B cell (primary cell): ENCODE measurements around the gene HDAC9. TPM values are rescaled to one million over a fixed set of nuclear protein-coding genes. Genes with fewer than 3 reads are reported as not detected.

Source experiments
- ATAC-seq: fragments of 200-7000 bp; cut with Tn5 transposase; one replicate; pipeline ENCODE4 v1.10.0; 2021; ENCODE audit warnings: low read depth, mild to moderate bottlenecking, moderate number of reproducible peaks, moderate library complexity
- CTCF ChIA-PET: fragments of 350-600 bp; sonication (Branson Sonifier 250); formaldehyde crosslinking; loops from one replicate; lab custom pipeline; 2021; ENCODE audit warnings: antibody characterized with exemption, inconsistent platforms; lab: Charles Lee
- POLR2A ChIA-PET: fragments of 350-600 bp; sonication (Branson Sonifier 250); formaldehyde crosslinking; loops from one replicate; lab custom pipeline; 2021; ENCODE audit warnings: antibody characterized with exemption; lab: Charles Lee
- DNase-seq: peaks from one replicate; pipeline ENCODE4 v3.0.0; 2013
- H2AFZ ChIP-seq: 2 replicates; pipeline ENCODE4 v1.6.1; 2012; ENCODE audit warnings: mild to moderate bottlenecking, low read depth, low read length; ENCODE audit not compliant: insufficient read depth, poor library complexity, severe bottlenecking
- H3K27ac ChIP-seq, 2 donors: 1 replicate in 1 of 2; 2 replicates in 1 of 2; pipeline ENCODE4 v1.5.1; 2012 to 2013; ENCODE audit warnings: low read length in 2 of 2, mild to moderate bottlenecking in 2 of 2, moderate library complexity in 1 of 2
- H3K27me3 ChIP-seq, 4 experiments: fragments of 200-600 bp in 1 of 4; sonication (generic) in 1 of 4; replicated peaks in 1 of 4; 1 replicate in 2 of 4; 2 replicates in 2 of 4; pipeline versions ENCODE4 v1.6.1 to v1.7.0; 2013 to 2016; ENCODE audit warnings: low read length in 3 of 4, mild to moderate bottlenecking in 2 of 4, mixed read lengths in 1 of 4, moderate library complexity in 1 of 4; ENCODE audit not compliant: insufficient read depth in 4 of 4, control insufficient read depth in 3 of 4; ENCODE audit errors: control extremely low read depth in 1 of 4
- H3K36me3 ChIP-seq, 2 experiments: replicated peaks in 1 of 2; 1 replicate in 1 of 2; 2 replicates in 1 of 2; pipeline versions ENCODE4 v1.6.1 to v1.7.1; 2013; ENCODE audit warnings: low read length in 1 of 2; ENCODE audit not compliant: insufficient read depth in 2 of 2, control insufficient read depth in 1 of 2; ENCODE audit errors: control extremely low read depth in 1 of 2, extremely low read depth in 1 of 2
- H3K4me1 ChIP-seq, 2 donors: fragments of 200-600 bp in 1 of 2; sonication (generic) in 1 of 2; 1 replicate in 1 of 2; 2 replicates in 1 of 2; pipeline versions ENCODE4 v1.5.1 to v1.6.1; 2013 to 2017; ENCODE audit warnings: low read length in 2 of 2; ENCODE audit not compliant: control insufficient read depth in 2 of 2, insufficient read depth in 2 of 2
- H3K4me2 ChIP-seq: replicated peaks from 2 replicates; pipeline ENCODE3; 2012; ENCODE audit warnings: mild to moderate bottlenecking, low read depth, low read length; ENCODE audit not compliant: poor library complexity, severe bottlenecking
- H3K4me3 ChIP-seq, 5 experiments: fragments of 200-600 bp in 1 of 5; sonication (generic) in 1 of 5; 1 replicate in 3 of 5; 2 replicates in 2 of 5; pipeline versions ENCODE4 v1.5.1 to v1.7.0; 2011 to 2016; ENCODE audit warnings: low read length in 4 of 5, mild to moderate bottlenecking in 4 of 5, low read depth in 2 of 5, control low read depth in 1 of 5, moderate library complexity in 1 of 5; ENCODE audit not compliant: insufficient read depth in 1 of 5; ENCODE audit errors: control extremely low read depth in 1 of 5, extremely low read depth in 1 of 5
- H3K79me2 ChIP-seq: fragments of 200-600 bp; sonication (generic); one replicate; pipeline ENCODE4 v1.6.0; 2016; ENCODE audit warnings: low read length; ENCODE audit not compliant: control insufficient read depth, insufficient read depth
- H3K9ac ChIP-seq: fragments of 200-600 bp; sonication (generic); 2 replicates; pipeline ENCODE4 v1.6.1; 2017; ENCODE audit warnings: mild to moderate bottlenecking, low read length, moderate library complexity
- H3K9me3 ChIP-seq, 3 donors: one replicate each; pipeline versions ENCODE4 v1.6.1 to v1.7.1; 2013; ENCODE audit warnings: low read length in 2 of 3; ENCODE audit not compliant: control insufficient read depth in 2 of 3, insufficient read depth in 1 of 3; ENCODE audit errors: control extremely low read depth in 1 of 3
- H4K20me1 ChIP-seq: 2 replicates; pipeline ENCODE4 v1.6.0; 2012; ENCODE audit warnings: mild to moderate bottlenecking, low read length; ENCODE audit not compliant: insufficient read depth, control insufficient read depth, poor library complexity, severe bottlenecking
- H3K27ac Mint-ChIP-seq: one replicate; pipeline ENCODE4 v1.8.0; 2021; ENCODE audit warnings: mixed read lengths
- H3K27me3 Mint-ChIP-seq: one replicate; pipeline ENCODE4 v1.8.0; 2021; ENCODE audit warnings: mixed read lengths
- H3K4me1 Mint-ChIP-seq: one replicate; pipeline ENCODE4 v1.8.0; 2021; ENCODE audit warnings: mixed read lengths
- H3K4me3 Mint-ChIP-seq: one replicate; pipeline ENCODE4 v1.8.0; 2021; ENCODE audit warnings: mixed read lengths
- H3K9me3 Mint-ChIP-seq: one replicate; pipeline ENCODE4 v1.8.0; 2022; ENCODE audit warnings: mixed read lengths; ENCODE audit not compliant: insufficient read depth
- CTCF ChIP-seq: fragments of 200-600 bp; IDR thresholded peaks from one replicate; pipeline ENCODE4 v1.8.0; 2022; ENCODE audit warnings: antibody characterized with exemption, mild to moderate bottlenecking
- EZH2 ChIP-seq: IDR thresholded peaks from 2 replicates; pipeline ENCODE4 v1.6.1; 2012; ENCODE audit warnings: borderline replicate concordance, low read depth, mild to moderate bottlenecking, moderate library complexity, low read length; ENCODE audit not compliant: insufficient read depth, poor library complexity, severe bottlenecking
- WGBS: methylation state at CpG from one replicate; pipeline ENCODE4 v1.1.5; 2013; ENCODE audit warnings: missing lambda C conversion rate; ENCODE audit not compliant: insufficient coverage; 5-methylcytosine and 5-hydroxymethylcytosine counted together
- intact Hi-C: fragments of 100-400 bp; cut with micrococcal nuclease; formaldehyde crosslinking; loops from one replicate; pipeline ENCODE4 v1.10.0; 2022
- polyA plus RNA-seq: library from polyadenylated mRNA; depleted of rRNA; stranded (reverse); fragments of >200 nt; gene quantifications from 2 replicates; pipeline ENCODE4 v1.2.3, GENCODE V29; 2012
- total RNA-seq, 2 donors: library from RNA; stranded (reverse); fragments of 120-200 nt in 1 of 2; gene quantifications; 1 replicate in 1 of 2; 2 replicates in 1 of 2; pipeline versions ENCODE4 v1.2.3 to v1.2.4, GENCODE V29; 2013 to 2022

Gene HDAC9
- total and polyA plus RNA-seq, 2 donors (not counting 1 experiment from before 2014, with no cell fraction given), result 49.1 to 64.8 TPM

GRCh38 chr7:18971839-18972238 lies 476.3 kb downstream of the HDAC9 start:
- no peaks in the 10 kb centered on the region for H3K9me3 ChIP-seq
- H3K4me2 ChIP-seq, result no peak overlapping the region
- H3K4me3 ChIP-seq, result no peak overlapping the region
- H3K27ac ChIP-seq, result no peak overlapping the region
- no peaks in the 10 kb centered on the region for H3K4me1 ChIP-seq
- no CpG with 5 or more reads among the region's 1 CpG for WGBS
- no peaks in the 10 kb centered on the region for H3K4me1 Mint-ChIP-seq
- no peaks in the 10 kb centered on the region for H3K27me3 ChIP-seq
- H3K9me3 Mint-ChIP-seq, result no peaks in the 10 kb centered on the region
- H3K9ac ChIP-seq, result no peak overlapping the region
- no peak for TF ChIP-seq CTCF
- TF ChIP-seq EZH2, result no peak
- no peaks in the 10 kb centered on the region for H4K20me1 ChIP-seq
- peaks cover 0 to 2% of the 10 kb centered on the region in 2 experiments for H3K36me3 ChIP-seq
- ATAC-seq (no peak), DNase-seq (no peak)
- H3K27me3 Mint-ChIP-seq, result no peaks in the 10 kb centered on the region
- H3K4me3 Mint-ChIP-seq, result no peak overlapping the region
- H2AFZ ChIP-seq, result no peak overlapping the region
- no peak overlapping the region for H3K27ac Mint-ChIP-seq
- no peaks in the 10 kb centered on the region for H3K79me2 ChIP-seq
- POLR2A ChIA-PET, result no interaction called here
- CTCF ChIA-PET, result no interaction called here
- intact Hi-C loops, result no loop called here

GRCh38 chr7:18974803-18975202 lies 479.3 kb downstream of the HDAC9 start:
- H3K4me1 Mint-ChIP-seq, result no peaks in the 10 kb centered on the region
- Histone ChIP-seq H2AFZ (no peak overlapping the region), H3K4me2 (no peak overlapping the region), H3K27ac (no peak overlapping the region), H3K79me2 (no peaks in the 10 kb centered on the region), H3K4me3 (no peak overlapping the region), H3K9ac (no peak overlapping the region), H4K20me1 (no peaks in the 10 kb centered on the region), H3K4me1 (no peaks in the 10 kb centered on the region), H3K9me3 (no peaks in the 10 kb centered on the region), H3K27me3 (no peaks in the 10 kb centered on the region), H3K36me3 (peaks cover 0 to 2% of the 10 kb centered on the region in 2 experiments)
- ChIA-PET POLR2A (no interaction called here), CTCF (no interaction called here)
- H3K27me3 Mint-ChIP-seq, result no peaks in the 10 kb centered on the region
- H3K9me3 Mint-ChIP-seq, result no peaks in the 10 kb centered on the region
- H3K27ac Mint-ChIP-seq, result no peak overlapping the region
- ATAC-seq, result no peak
- 71% methylated on average over 1 of the region's 1 CpG for WGBS
- intact Hi-C loops, result no loop called here
- TF ChIP-seq CTCF (no peak), EZH2 (no peak)
- no peak for DNase-seq
- no peak overlapping the region for H3K4me3 Mint-ChIP-seq
